Smooth muscle cell (in vitro differentiated cells): ENCODE data around the gene MIEF1. TPM values are rescaled to one million over a fixed set of nuclear protein-coding genes. Genes with fewer than 3 reads are reported as not detected.
A peak's percentile ranks its signal among the peaks of the same experiment; 100 is the strongest.
"Not testable (repeated sequence)": the region's sequence is repeated elsewhere in the genome, so short reads cannot be mapped to it uniquely, and the experiment has no call there.

Experiments
- DNase-seq: peaks from one replicate; lab custom pipeline; 2025; ENCODE audit not compliant: unreplicated experiment; lab: John Stamatoyannopoulos, UW
- H2AFZ ChIP-seq: fragments of 200-600 bp; sonication (generic); 2 replicates; pipeline ENCODE4 v1.6.0; 2016; ENCODE audit warnings: antibody characterized with exemption, low read depth, mild to moderate bottlenecking
- H3F3A ChIP-seq: fragments of 200-600 bp; sonication (generic); 2 replicates; pipeline ENCODE4 v1.6.0; 2017; ENCODE audit warnings: antibody characterized with exemption, low read depth
- H3K27ac ChIP-seq: fragments of 200-600 bp; sonication (generic); 2 replicates; pipeline ENCODE4 v1.5.1; 2016; ENCODE audit warnings: low read depth, mild to moderate bottlenecking
- H3K27me3 ChIP-seq: fragments of 200-600 bp; sonication (generic); 2 replicates; pipeline ENCODE4 v1.6.1; 2016; ENCODE audit warnings: low read depth, mild to moderate bottlenecking
- H3K36me3 ChIP-seq: fragments of 200-600 bp; sonication (generic); 2 replicates; pipeline ENCODE4 v1.5.1; 2016; ENCODE audit warnings: low read depth
- H3K4me1 ChIP-seq: fragments of 200-600 bp; sonication (generic); 2 replicates; pipeline ENCODE4 v1.5.1; 2016; ENCODE audit warnings: low read depth
- H3K4me2 ChIP-seq: fragments of 200-600 bp; sonication (generic); 2 replicates; pipeline ENCODE4 v1.6.0; 2016; ENCODE audit warnings: mild to moderate bottlenecking
- H3K4me3 ChIP-seq: fragments of 200-600 bp; sonication (generic); 2 replicates; pipeline ENCODE4 v1.5.1; 2016; ENCODE audit warnings: mild to moderate bottlenecking
- H3K79me2 ChIP-seq: fragments of 200-600 bp; sonication (generic); 2 replicates; pipeline ENCODE4 v1.6.0; 2016; ENCODE audit warnings: low read depth, mild to moderate bottlenecking
- H3K9ac ChIP-seq: fragments of 200-600 bp; sonication (generic); 2 replicates; pipeline ENCODE4 v1.6.0; 2016; ENCODE audit warnings: low read depth
- H3K9me3 ChIP-seq: fragments of 200-600 bp; sonication (generic); replicated peaks from 2 replicates; pipeline ENCODE4 v1.5.1; 2016; ENCODE audit warnings: low read depth
- H4K20me1 ChIP-seq: fragments of 200-600 bp; sonication (generic); 2 replicates; pipeline ENCODE4 v1.6.0; 2016; ENCODE audit warnings: low read depth
- WGBS: methylation state at CpG from one replicate; pipeline ENCODE4 v1.1.7; 2016; ENCODE audit warnings: low lambda C conversion rate; 5-methylcytosine and 5-hydroxymethylcytosine counted together
- polyA plus RNA-seq: library from polyadenylated mRNA; unstranded; fragments of >200 nt; fragmentation: Nextera tagmentation; extraction: Ambion mirVana; gene quantifications from 2 replicates; pipeline ENCODE4 v1.2.1, GENCODE V29; 2016
- total RNA-seq: library from RNA; depleted of rRNA; stranded (reverse); fragments of >200 nt; gene quantifications from 2 replicates; pipeline ENCODE4 v1.2.3, GENCODE V29; 2014
- TF ChIP-seq, protein P1 (sequence below): fragments of 200-600 bp; sonication (generic); IDR thresholded peaks from 2 replicates; pipeline ENCODE4 v1.5.1; 2017; ENCODE audit warnings: borderline replicate concordance, mild to moderate bottlenecking, antibody characterized with exemption; ENCODE audit not compliant: insufficient read depth, poor library complexity, severe bottlenecking

The MIEF1 gene
- total and polyA plus RNA-seq, 2 experiments from 2014 or later, result 11.1 to 14.5 TPM

DNA sequence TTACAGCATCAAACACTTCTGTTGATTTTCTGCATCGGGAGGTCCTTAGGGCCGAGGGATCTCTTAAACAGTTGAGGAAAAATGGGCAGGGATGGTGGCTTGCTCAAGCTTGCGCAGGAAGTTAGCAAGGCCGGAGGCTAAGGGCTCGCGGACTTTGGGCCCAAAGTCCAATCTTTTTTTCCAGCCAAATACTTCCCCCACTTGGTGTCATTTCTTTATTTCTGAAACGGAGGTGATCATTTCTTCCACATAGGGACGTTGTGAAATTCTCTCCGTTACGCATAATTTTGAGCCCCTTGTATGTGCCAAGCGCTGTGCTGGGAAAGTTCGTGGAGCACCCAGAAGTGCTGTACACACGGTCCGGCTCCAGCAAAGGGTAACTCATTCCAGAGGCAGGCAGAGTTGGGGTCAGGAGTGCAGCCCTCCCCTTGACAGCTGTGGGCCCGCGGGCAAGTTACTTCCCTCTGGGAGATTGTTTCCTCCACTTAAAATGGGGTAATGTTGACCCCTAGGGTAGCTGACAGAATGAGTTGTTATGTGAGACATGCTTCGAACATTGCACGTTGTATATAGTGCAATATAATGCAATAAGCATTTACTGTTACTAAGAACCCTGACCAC, 809 bp downstream of the MIEF1 start:
- peak overlapping the region; percentile 6 for H2AFZ ChIP-seq
- peaks cover 11% of the 10 kb centered on the region for H3F3A ChIP-seq
- peak overlapping the region; percentile 68 for H3K9ac ChIP-seq
- H3K36me3 ChIP-seq, result no peaks in the 10 kb centered on the region
- peak overlapping the region; percentile 72 for H3K4me3 ChIP-seq
- no peaks in the 10 kb centered on the region for H3K9me3 ChIP-seq
- peak overlapping the region; percentile 8 for H3K27ac ChIP-seq
- H3K4me1 ChIP-seq, result peaks cover 24% of the 10 kb centered on the region
- no peaks in the 10 kb centered on the region for H3K27me3 ChIP-seq
- WGBS, result 38% methylated on average over 18 of the region's 18 CpGs
- peak overlapping the region; percentile 88 for H3K4me2 ChIP-seq
- H3K79me2 ChIP-seq, result peaks cover 48% of the 10 kb centered on the region
- TF ChIP-seq, protein P1, sequence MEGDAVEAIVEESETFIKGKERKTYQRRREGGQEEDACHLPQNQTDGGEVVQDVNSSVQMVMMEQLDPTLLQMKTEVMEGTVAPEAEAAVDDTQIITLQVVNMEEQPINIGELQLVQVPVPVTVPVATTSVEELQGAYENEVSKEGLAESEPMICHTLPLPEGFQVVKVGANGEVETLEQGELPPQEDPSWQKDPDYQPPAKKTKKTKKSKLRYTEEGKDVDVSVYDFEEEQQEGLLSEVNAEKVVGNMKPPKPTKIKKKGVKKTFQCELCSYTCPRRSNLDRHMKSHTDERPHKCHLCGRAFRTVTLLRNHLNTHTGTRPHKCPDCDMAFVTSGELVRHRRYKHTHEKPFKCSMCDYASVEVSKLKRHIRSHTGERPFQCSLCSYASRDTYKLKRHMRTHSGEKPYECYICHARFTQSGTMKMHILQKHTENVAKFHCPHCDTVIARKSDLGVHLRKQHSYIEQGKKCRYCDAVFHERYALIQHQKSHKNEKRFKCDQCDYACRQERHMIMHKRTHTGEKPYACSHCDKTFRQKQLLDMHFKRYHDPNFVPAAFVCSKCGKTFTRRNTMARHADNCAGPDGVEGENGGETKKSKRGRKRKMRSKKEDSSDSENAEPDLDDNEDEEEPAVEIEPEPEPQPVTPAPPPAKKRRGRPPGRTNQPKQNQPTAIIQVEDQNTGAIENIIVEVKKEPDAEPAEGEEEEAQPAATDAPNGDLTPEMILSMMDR, result no peak
- no peak for DNase-seq
- H4K20me1 ChIP-seq, result peaks cover 3% of the 10 kb centered on the region

- H3K79me2 ChIP-seq, result peaks cover 50% of the 10 kb centered on the region
- H3K9ac ChIP-seq, result no peak overlapping the region
- peak overlapping the region; percentile 72 for H3K4me3 ChIP-seq
- no peak for DNase-seq
- no peaks in the 10 kb centered on the region for H3K36me3 ChIP-seq
- H4K20me1 ChIP-seq, result peaks cover 10% of the 10 kb centered on the region
- H3K27ac ChIP-seq, result no peak overlapping the region
- no peaks in the 10 kb centered on the region for H3K9me3 ChIP-seq
- H2AFZ ChIP-seq, result no peak overlapping the region
- H3K27me3 ChIP-seq, result no peaks in the 10 kb centered on the region
- peak overlapping the region; percentile 88 for H3K4me2 ChIP-seq
- TF ChIP-seq, protein P1, result no peak
- H3F3A ChIP-seq, result peaks cover 11% of the 10 kb centered on the region
- WGBS, result 82% methylated on average over 6 of the region's 6 CpGs
- H3K4me1 ChIP-seq, result peaks cover 21% of the 10 kb centered on the region
Observed at GRCh38 chr22:39503630-39504029, 1.5 kb downstream of the MIEF1 start.

GRCh38 chr22:39504071-39504470, 2.0 kb downstream of the MIEF1 start:
- no peak overlapping the region for H3K4me2 ChIP-seq
- WGBS, result 98% methylated on average over 16 of the region's 16 CpGs

DNA sequence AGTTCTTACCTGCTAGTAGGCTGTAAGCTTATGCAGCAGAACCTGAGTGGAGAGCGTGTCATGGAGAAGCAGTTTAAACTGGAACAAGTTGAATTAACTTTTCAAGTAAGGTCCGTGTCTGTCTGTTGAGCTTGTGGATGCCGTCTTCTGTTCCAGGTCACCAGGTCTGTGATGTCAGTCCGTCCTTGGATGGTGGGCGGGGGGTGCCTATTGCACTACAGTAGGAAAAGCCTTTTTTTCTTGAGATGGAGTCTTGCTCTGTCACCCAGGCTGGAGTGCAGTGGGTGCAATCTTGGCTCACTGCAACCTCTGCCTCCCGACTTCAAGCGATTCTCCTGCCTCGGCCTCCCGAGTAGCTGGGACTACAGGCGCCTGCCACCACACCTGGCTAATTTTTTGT, 4.9 kb downstream of the MIEF1 start:
- Histone ChIP-seq H3K79me2 (peaks cover 63% of the 10 kb centered on the region), H4K20me1 (peaks cover 29% of the 10 kb centered on the region)
- not testable (repeated sequence) for H3K36me3 ChIP-seq, H3K4me3 ChIP-seq, H3F3A ChIP-seq, H3K4me1 ChIP-seq, H2AFZ ChIP-seq, H3K4me2 ChIP-seq, H3K27me3 ChIP-seq, H3K27ac ChIP-seq, DNase-seq, H3K9me3 ChIP-seq, H3K9ac ChIP-seq
- 93% methylated on average over 10 of the region's 10 CpGs for WGBS

More at GRCh38 chr22:39504071-39504470, 2.0 kb downstream of the MIEF1 start:
- no peaks in the 10 kb centered on the region for H3K27me3 ChIP-seq
- H2AFZ ChIP-seq, result no peak overlapping the region
- H3K36me3 ChIP-seq, result no peaks in the 10 kb centered on the region
- no peak overlapping the region for H3K27ac ChIP-seq
- no peak for DNase-seq
- H4K20me1 ChIP-seq, result peaks cover 14% of the 10 kb centered on the region
- peaks cover 55% of the 10 kb centered on the region for H3K79me2 ChIP-seq
- peaks cover 18% of the 10 kb centered on the region for H3K4me1 ChIP-seq
- TF ChIP-seq, protein P1, result no peak
- no peaks in the 10 kb centered on the region for H3K9me3 ChIP-seq
- H3K4me3 ChIP-seq, result no peak overlapping the region
- peaks cover 11% of the 10 kb centered on the region for H3F3A ChIP-seq
- no peak overlapping the region for H3K9ac ChIP-seq
